ENCODE measurements around the gene FBXL15. TPM values are rescaled to one million over a fixed set of nuclear protein-coding genes. Genes with fewer than 3 reads are reported as not detected.

The FBXL15 gene
- total and polyA plus RNA-seq, 2 of the 13 experiments (the other 11 are each of a cell fraction or from before 2014, with no cell fraction given): 4.3 to 8.3 TPM

- TF ChIP-seq U2AF1 (optimal IDR thresholded peaks at IDR 0.05; ENCODE audit: low read depth, low read length) (peak; percentile 58), ZFP90 (CRISPR knock-in tag; IDR thresholded peaks at IDR 0.05; ENCODE audit: borderline replicate concordance) (no peak), STAT5B (CRISPR knock-in tag; IDR thresholded peaks at IDR 0.05) (no peak), FOXM1 (CRISPR knock-in tag; IDR thresholded peaks at IDR 0.05) (no peak), CBX5 (CRISPR knock-in tag; IDR thresholded peaks at IDR 0.05; ENCODE audit: borderline replicate concordance) (peak; percentile 83), RBAK (CRISPR knock-in tag; IDR thresholded peaks at IDR 0.05) (no peak), ZNF562 (CRISPR knock-in tag; IDR thresholded peaks at IDR 0.05; ENCODE audit: borderline replicate concordance) (no peak), ZNF431 (CRISPR knock-in tag; IDR thresholded peaks at IDR 0.05; ENCODE audit: borderline replicate concordance, low read depth) (no peak), GLMP (CRISPR knock-in tag; IDR thresholded peaks at IDR 0.05; ENCODE audit: borderline replicate concordance) (no peak), ZNF879 (CRISPR knock-in tag; IDR thresholded peaks at IDR 0.05) (no peak), SRSF4 (IDR thresholded peaks at IDR 0.05; ENCODE audit: low read depth, low read length, poor library complexity, severe bottlenecking) (no peak), ZNF670 (CRISPR knock-in tag; IDR thresholded peaks at IDR 0.05; ENCODE audit: borderline replicate concordance) (no peak), SRSF1 (optimal IDR thresholded peaks at IDR 0.05; ENCODE audit: low read depth, low read length) (peak; percentile 59), ZNF12 (CRISPR knock-in tag; IDR thresholded peaks at IDR 0.05) (0 out of 2 replicates have a peak, but pooled peaks have one; percentile 45), FOXO4 (CRISPR knock-in tag; conservative IDR thresholded peaks at IDR 0.05) (no peak), ZNF720 (CRISPR knock-in tag; IDR thresholded peaks at IDR 0.05) (no peak), ZFX (CRISPR knock-in tag; IDR thresholded peaks at IDR 0.05; ENCODE audit: low read depth) (peak; percentile 91), HOXD1 (CRISPR knock-in tag; IDR thresholded peaks at IDR 0.05) (no peak), YY1 (IDR thresholded peaks at IDR 0.05; ENCODE audit: insufficient read depth, insufficient replicate concordance, low read depth, low read length) (peak; percentile 100), ZNF567 (CRISPR knock-in tag; IDR thresholded peaks at IDR 0.05; ENCODE audit: borderline replicate concordance) (no peak), SP1 (IDR thresholded peaks at IDR 0.05) (no peak), SP1 (CRISPR knock-in tag; IDR thresholded peaks at IDR 0.05) (peak; percentile 99)
- TF ChIP-seq, protein P1, sequence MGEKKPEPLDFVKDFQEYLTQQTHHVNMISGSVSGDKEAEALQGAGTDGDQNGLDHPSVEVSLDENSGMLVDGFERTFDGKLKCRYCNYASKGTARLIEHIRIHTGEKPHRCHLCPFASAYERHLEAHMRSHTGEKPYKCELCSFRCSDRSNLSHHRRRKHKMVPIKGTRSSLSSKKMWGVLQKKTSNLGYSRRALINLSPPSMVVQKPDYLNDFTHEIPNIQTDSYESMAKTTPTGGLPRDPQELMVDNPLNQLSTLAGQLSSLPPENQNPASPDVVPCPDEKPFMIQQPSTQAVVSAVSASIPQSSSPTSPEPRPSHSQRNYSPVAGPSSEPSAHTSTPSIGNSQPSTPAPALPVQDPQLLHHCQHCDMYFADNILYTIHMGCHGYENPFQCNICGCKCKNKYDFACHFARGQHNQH (CRISPR knock-in tag; IDR thresholded peaks at IDR 0.05): peak; percentile 91
- TF ChIP-seq, protein P2, sequence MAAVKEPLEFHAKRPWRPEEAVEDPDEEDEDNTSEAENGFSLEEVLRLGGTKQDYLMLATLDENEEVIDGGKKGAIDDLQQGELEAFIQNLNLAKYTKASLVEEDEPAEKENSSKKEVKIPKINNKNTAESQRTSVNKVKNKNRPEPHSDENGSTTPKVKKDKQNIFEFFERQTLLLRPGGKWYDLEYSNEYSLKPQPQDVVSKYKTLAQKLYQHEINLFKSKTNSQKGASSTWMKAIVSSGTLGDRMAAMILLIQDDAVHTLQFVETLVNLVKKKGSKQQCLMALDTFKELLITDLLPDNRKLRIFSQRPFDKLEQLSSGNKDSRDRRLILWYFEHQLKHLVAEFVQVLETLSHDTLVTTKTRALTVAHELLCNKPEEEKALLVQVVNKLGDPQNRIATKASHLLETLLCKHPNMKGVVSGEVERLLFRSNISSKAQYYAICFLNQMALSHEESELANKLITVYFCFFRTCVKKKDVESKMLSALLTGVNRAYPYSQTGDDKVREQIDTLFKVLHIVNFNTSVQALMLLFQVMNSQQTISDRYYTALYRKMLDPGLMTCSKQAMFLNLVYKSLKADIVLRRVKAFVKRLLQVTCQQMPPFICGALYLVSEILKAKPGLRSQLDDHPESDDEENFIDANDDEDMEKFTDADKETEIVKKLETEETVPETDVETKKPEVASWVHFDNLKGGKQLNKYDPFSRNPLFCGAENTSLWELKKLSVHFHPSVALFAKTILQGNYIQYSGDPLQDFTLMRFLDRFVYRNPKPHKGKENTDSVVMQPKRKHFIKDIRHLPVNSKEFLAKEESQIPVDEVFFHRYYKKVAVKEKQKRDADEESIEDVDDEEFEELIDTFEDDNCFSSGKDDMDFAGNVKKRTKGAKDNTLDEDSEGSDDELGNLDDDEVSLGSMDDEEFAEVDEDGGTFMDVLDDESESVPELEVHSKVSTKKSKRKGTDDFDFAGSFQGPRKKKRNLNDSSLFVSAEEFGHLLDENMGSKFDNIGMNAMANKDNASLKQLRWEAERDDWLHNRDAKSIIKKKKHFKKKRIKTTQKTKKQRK (IDR thresholded peaks at IDR 0.05; ENCODE audit: low read length): no peak
These were observed 11.7 kb downstream of the FBXL15 start, which contains the start of gene CUEDC2 (continued) for GRCh38 chr10:102432162-102432950.

All from HepG2 (cell line).